Heart right ventricle (tissue), 16 donors: ENCODE data around the gene MALRD1. TPM values are rescaled to one million over a fixed set of nuclear protein-coding genes. Genes with fewer than 3 reads are reported as not detected.

Experiments
- ATAC-seq, 8 donors: fragments of 200-7000 bp; cut with Tn5 transposase; one replicate each; pipeline ENCODE4 v1.9.1; 2020; ENCODE audit warnings: mild to moderate bottlenecking in 8 of 8, moderate library complexity in 8 of 8, moderate number of reproducible peaks in 1 of 8
- DNase-seq, 2 donors: peaks; one replicate each; pipeline ENCODE4 v3.0.0-alpha.2; 2020
- H3K27ac ChIP-seq, 10 donors: fragments of 200-600 bp; sonication (generic) in 2 of 10; one replicate each; pipeline versions ENCODE4 v1.5.0 to v1.8.0; 2020 to 2022; ENCODE audit warnings: mild to moderate bottlenecking in 3 of 10
- H3K27me3 ChIP-seq, 7 donors: fragments of 200-600 bp; one replicate each; pipeline ENCODE4 v1.8.0; 2021 to 2022; ENCODE audit warnings: mild to moderate bottlenecking in 2 of 7
- H3K36me3 ChIP-seq, 9 donors: fragments of 200-600 bp; sonication (generic) in 1 of 9; one replicate each; pipeline versions ENCODE4 v1.5.0 to v1.8.0; 2020 to 2022; ENCODE audit warnings: mild to moderate bottlenecking in 2 of 9
- H3K4me1 ChIP-seq, 9 donors: fragments of 200-600 bp; sonication (generic) in 1 of 9; one replicate each; pipeline versions ENCODE4 v1.5.0 to v1.8.0; 2020 to 2022; ENCODE audit warnings: mild to moderate bottlenecking in 4 of 9
- H3K4me3 ChIP-seq, 10 donors: fragments of 200-600 bp; sonication (generic) in 2 of 10; one replicate each; pipeline versions ENCODE4 v1.5.0 to v1.8.0; 2020 to 2022; ENCODE audit warnings: mild to moderate bottlenecking in 7 of 10, moderate library complexity in 2 of 10
- H3K9me3 ChIP-seq, 11 donors: fragments of 200-600 bp in 10 of 11; sonication (generic) in 2 of 11; one replicate each; pipeline versions ENCODE4 v1.5.0 to v1.8.0; 2013 to 2022; ENCODE audit warnings: mild to moderate bottlenecking in 2 of 11, control low read depth in 1 of 11, moderate library complexity in 1 of 11
- WGBS, 2 donors: extraction: QIAGEN DNeasy Blood & Tissue Kit; methylation state at CpG; one replicate each; pipeline ENCODE4 v1.1.7; 2013; ENCODE audit warnings: inconsistent platforms in 1 of 2; 5-methylcytosine and 5-hydroxymethylcytosine counted together
- intact Hi-C, 10 donors: fragments of 100-400 bp; cut with DNase I; formaldehyde crosslinking; loops; one replicate each; pipeline versions ENCODE4 v1.11.1 to v1.14.2; 2022
- polyA plus RNA-seq, 2 donors: library from polyadenylated mRNA; stranded (reverse); fragments of 200-250 nt; gene quantifications; one replicate each; pipeline ENCODE4 v1.2.3, GENCODE V29; 2013
- total RNA-seq, 10 donors: library from RNA; stranded (reverse); fragmentation: NEBNext Ultra II Directional in 3 of 10; extraction: Animal tissue kit (Norgen Biotek cat#: 25700) in 3 of 10; gene quantifications; one replicate each; pipeline versions ENCODE4 v1.2.1 to v1.2.4, GENCODE V29; 2021 to 2023
- TF ChIP-seq, protein P1 (sequence below), 9 donors: fragments of 200-600 bp; sonication (generic) in 2 of 9; IDR thresholded peaks; one replicate each; pipeline versions ENCODE4 v1.5.0 to v1.8.0; 2021 to 2022; ENCODE audit warnings: antibody characterized with exemption in 9 of 9, mild to moderate bottlenecking in 5 of 9, moderate library complexity in 1 of 9
- donor health status: Arrhythmogenic right ventricular cardiomyopathy.
- donor health status: ischemic (EF 13 %, LVEDD 7.1; RV severe dilation, severe dysfunction).
- donor health status: healthy with polysubstance abuse.
- donor health status: DM: no; HTN: yes; CAD: no.
- donor health status: DM: no; HTN: no; CAD: no.
- donor health status: ischemic (EF 25% LVEDD 6.9; RV normal size, moderate dysfunction).
- donor health status: ischemic (EF 25% LVEDD 5.7; RV mildly dilated, moderate dysfunction).
- donor health status: healthy.
- donor health status: DM: yes; HTN: yes; CAD: no.
- donor health status: Ischemic cardiomyopathy.
- donor health status: ischemic (EF 35%, LVEDD 5.7; RV mildly dilated, moderate dysfunction).
- donor health status: nonischemic (EF 11% LVEDD 7.7; RV severe dilation, severe dysfunction).
- donor health status: DM: yes; HTN: yes; CAD: no.
- donor health status: PGD.
- donor health status: ischemic (EF 29% LVEDD 5.4; RV normal size, mild dysfunction).
- donor health status: nonischemic (EF 23%, LVEDD 6.1; RV moderate dilation, normal function).

The MALRD1 gene
- total and polyA plus RNA-seq, 12 donors, result 0.10 to 2.2 (median 0.47) TPM

DNA sequence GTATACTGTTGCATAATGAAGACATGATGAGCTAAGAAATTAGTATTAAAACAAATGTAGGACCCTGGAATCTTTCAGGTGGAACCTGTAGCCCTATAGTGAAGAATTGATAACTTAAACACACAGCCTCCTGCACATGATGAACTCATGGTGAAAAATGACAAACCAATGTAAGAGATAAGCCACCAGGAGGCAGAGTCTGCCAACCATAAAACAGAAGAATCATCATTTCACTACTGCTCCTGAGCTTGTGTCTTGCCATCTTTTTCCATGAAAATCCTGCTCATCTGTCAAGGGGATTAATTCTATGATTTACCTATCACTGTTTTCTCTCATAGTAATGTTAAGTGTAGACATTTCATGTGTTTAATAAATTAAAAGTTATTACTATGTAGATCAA, 363.9 kb downstream of the MALRD1 start:
- TF ChIP-seq, protein P1, sequence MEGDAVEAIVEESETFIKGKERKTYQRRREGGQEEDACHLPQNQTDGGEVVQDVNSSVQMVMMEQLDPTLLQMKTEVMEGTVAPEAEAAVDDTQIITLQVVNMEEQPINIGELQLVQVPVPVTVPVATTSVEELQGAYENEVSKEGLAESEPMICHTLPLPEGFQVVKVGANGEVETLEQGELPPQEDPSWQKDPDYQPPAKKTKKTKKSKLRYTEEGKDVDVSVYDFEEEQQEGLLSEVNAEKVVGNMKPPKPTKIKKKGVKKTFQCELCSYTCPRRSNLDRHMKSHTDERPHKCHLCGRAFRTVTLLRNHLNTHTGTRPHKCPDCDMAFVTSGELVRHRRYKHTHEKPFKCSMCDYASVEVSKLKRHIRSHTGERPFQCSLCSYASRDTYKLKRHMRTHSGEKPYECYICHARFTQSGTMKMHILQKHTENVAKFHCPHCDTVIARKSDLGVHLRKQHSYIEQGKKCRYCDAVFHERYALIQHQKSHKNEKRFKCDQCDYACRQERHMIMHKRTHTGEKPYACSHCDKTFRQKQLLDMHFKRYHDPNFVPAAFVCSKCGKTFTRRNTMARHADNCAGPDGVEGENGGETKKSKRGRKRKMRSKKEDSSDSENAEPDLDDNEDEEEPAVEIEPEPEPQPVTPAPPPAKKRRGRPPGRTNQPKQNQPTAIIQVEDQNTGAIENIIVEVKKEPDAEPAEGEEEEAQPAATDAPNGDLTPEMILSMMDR (IDR thresholded peaks at IDR 0.05), result peak in 8 of 9 donors; percentile 13 to 58 (median 40)
- peaks cover 0 to 9% (median 0%) of the 10 kb centered on the region in 11 donors for H3K9me3 ChIP-seq
- no peak overlapping the region for H3K27ac ChIP-seq
- ATAC-seq (no peak), DNase-seq (no peak)
- no peaks in the 10 kb centered on the region for H3K4me1 ChIP-seq
- no peak overlapping the region for H3K4me3 ChIP-seq
- intact Hi-C loops, result loop anchor here in 3 of 10 donors (5.0 to 10.0 kb wide), 3 partner anchors 382 to 1442 kb away; no protein-coding TSS in a partner anchor
- no peaks in the 10 kb centered on the region for H3K27me3 ChIP-seq
- no peaks in the 10 kb centered on the region for H3K36me3 ChIP-seq

DNA sequence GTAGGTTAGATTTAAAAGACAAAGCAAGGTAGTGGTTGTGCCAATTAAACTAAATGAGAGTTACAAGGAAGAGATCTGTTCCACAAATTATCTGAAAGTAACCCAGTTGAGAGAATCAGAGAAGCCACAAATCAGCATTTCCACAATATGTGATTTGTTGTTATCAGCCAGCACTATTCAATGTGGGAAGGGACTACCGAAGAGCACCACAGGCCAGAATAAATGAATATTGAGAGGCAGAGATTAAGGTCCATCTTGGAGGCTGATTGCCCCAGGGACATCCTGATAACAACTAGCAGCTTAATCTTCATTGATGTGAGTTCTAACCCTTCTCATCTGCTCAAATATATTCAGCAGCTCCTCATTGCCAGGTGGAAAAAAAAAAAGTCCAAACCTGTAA, 367.6 kb downstream of the MALRD1 start:
- 27 to 31% methylated on average over 1 of the region's 1 CpG for WGBS, 2 donors
- no peak for ATAC-seq
- Histone ChIP-seq H3K9me3 (no peaks in the 10 kb centered on the region), H3K36me3 (no peaks in the 10 kb centered on the region), H3K27ac (no peak overlapping the region), H3K27me3 (peaks cover 0 to 8% (median 0%) of the 10 kb centered on the region in 7 donors), H3K4me3 (no peak overlapping the region), H3K4me1 (no peaks in the 10 kb centered on the region)
- intact Hi-C loops, result loop anchor here in 2 of 10 donors (10.0 kb wide), 2 partner anchors 379 to 1439 kb away; no protein-coding TSS in a partner anchor
- DNase-seq, result no peak
- TF ChIP-seq, protein P1 (IDR thresholded peaks at IDR 0.05), result no peak

DNA sequence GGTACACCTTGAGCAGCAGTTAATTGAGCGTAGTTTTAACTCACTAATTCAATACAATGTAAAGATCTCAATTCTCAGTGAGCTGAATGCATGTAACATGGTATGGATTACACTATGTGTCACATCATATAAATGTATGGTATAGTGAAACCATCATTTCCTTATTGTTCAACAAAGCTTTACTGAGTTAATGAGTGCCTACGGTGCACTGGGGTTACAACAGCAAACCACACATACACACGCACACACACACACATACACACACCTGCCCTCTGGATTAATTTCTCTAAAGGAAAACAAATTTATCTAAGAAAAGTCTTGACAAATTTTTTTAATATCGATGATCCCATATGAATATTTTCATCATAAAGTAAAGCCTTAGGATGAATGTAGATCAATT, 369.1 kb downstream of the MALRD1 start:
- Histone ChIP-seq H3K4me1 (no peaks in the 10 kb centered on the region), H3K27ac (no peak overlapping the region), H3K36me3 (no peaks in the 10 kb centered on the region), H3K4me3 (no peak overlapping the region), H3K9me3 (no peaks in the 10 kb centered on the region), H3K27me3 (peaks cover 0 to 8% (median 0%) of the 10 kb centered on the region in 7 donors)
- TF ChIP-seq, protein P1 (IDR thresholded peaks at IDR 0.05), result no peak
- intact Hi-C loops, result loop anchor here in 2 of 10 donors (10.0 kb wide), 2 partner anchors 377 to 1437 kb away; no protein-coding TSS in a partner anchor
- DNase-seq, result no peak
- no peak for ATAC-seq
- 89 to 93% methylated on average over 4 of the region's 4 CpGs for WGBS, 2 donors

DNA sequence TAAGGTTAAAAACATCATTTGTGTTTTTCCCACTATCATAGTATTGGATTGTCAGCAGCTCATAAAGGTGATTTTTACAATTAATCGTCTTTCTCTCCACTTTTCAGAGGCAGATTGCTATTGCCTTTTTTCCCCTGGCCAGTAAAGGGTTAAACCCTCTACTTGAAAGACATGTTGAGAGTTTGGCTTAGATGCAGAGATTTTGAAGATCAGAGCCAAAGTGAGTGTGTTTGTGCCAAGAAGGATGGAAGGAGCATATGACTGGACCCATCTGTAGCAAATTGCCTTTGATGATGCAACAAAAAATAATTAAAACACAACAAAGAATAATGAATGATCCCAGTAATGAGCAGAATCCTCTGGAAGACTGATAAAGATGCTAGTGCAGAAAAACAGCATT, 373.1 kb downstream of the MALRD1 start:
- Histone ChIP-seq H3K4me1 (no peaks in the 10 kb centered on the region), H3K4me3 (no peak overlapping the region), H3K27ac (no peak overlapping the region), H3K27me3 (peaks cover 0 to 8% (median 0%) of the 10 kb centered on the region in 7 donors), H3K36me3 (no peaks in the 10 kb centered on the region), H3K9me3 (no peaks in the 10 kb centered on the region)
- whole genome bisulfite sequencing, 2 donors, result 71 to 79% methylated on average over 1 of the region's 1 CpG
- TF ChIP-seq, protein P1 (IDR thresholded peaks at IDR 0.05), result no peak
- ATAC-seq, result no peak
- intact Hi-C loops, result no loop called here
- DNase-seq, result no peak
